ENCODE measurements around the gene SNX9.
"Not testable (repeated sequence)": the region's sequence is repeated elsewhere in the genome, so short reads cannot be mapped to it uniquely, and the experiment has no call there.

Gene SNX9

GRCh38 chr6:157884756-157885155 lies 61.7 kb downstream of the SNX9 start:
- FAIRE-seq = no peak
- no peak for DNase-seq (ENCODE audit: low spot score)

DNA sequence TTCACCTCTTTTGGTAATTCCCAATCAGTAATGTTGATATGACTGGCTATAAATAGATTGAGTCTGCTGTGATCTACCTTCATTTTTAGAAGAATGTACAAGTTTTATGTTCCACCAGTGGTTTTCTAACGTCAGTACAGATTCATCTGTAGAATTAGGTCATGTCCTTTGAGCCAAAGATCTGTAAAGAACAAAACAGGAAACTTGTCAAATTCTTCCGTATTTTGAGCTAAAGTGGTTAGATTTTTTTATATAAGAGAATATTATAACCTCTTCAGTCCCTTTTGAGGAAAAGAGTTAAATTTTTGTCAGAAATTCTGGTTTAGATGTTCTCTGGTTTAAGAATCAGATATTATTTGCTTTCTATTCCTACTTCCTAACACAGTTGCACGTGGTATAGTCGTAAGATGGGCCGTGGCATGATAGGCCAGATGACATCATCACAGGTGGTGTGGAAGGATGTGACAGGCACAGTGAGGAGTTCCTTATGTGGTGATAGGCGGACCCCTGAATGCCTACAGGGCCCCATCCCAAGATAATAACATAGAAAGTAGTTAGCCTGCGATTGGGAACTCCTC lies 62.3 kb downstream of the SNX9 start:
- DNase-seq (ENCODE audit: low spot score) (no peak), FAIRE-seq (no peak)

- no peak for FAIRE-seq
- no peak for DNase-seq (ENCODE audit: low spot score)
These were observed 62.8 kb downstream of the SNX9 start for GRCh38 chr6:157885876-157886275.

DNA sequence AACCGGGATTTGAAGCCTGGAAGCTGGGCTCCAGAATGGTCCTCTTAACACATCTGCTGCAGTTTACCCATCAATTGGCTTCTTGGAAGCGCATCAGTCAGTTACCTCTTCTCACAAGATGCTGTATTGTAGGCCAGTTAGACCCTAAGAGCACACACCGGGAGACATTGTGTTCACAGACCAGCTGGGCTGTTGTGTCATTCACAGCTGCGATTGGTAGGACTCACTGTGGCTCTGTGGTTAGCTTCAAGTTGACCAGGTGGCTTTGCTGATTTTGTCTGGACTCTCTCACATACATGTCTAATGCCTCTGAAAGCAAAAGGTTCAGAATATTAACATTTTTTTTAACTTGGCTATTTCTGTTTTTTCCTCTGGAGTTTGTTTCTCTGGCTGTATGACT lies 64.8 kb downstream of the SNX9 start:
- no peak for FAIRE-seq
- no peak for DNase-seq (ENCODE audit: low spot score)

- no peak for DNase-seq (ENCODE audit: low spot score)
- FAIRE-seq = no peak
These were observed 68.7 kb downstream of the SNX9 start for GRCh38 chr6:157891544-157892362.

GRCh38 chr6:157892363-157892877 lies 69.4 kb downstream of the SNX9 start:
- DNase-seq (ENCODE audit: low spot score) (no peak), FAIRE-seq (no peak)

DNA sequence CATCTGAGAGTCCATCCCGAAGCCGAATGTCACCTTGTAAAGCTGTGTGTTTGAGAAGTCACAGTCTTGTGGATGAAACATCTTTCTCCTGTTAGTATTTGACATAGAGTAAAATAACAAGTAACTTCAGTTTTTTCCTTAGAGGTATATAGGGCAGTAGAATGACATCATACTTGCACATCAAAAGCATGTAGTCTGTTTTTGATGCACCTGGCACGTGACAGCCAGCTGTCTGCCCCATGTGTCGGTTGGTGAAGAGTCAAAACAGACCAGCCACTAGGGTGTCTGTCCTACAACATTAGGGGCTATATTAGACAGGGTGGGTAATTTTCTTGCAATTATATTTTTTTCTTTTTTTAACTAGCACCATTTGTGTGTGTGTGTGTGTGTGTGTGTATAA lies 70.2 kb downstream of the SNX9 start:
- FAIRE-seq (no peak), DNase-seq (ENCODE audit: low spot score) (no peak)

GRCh38 chr6:157895585-157895984 lies 72.5 kb downstream of the SNX9 start:
- DNase-seq (ENCODE audit: low spot score) = no peak
- no peak for FAIRE-seq

DNA sequence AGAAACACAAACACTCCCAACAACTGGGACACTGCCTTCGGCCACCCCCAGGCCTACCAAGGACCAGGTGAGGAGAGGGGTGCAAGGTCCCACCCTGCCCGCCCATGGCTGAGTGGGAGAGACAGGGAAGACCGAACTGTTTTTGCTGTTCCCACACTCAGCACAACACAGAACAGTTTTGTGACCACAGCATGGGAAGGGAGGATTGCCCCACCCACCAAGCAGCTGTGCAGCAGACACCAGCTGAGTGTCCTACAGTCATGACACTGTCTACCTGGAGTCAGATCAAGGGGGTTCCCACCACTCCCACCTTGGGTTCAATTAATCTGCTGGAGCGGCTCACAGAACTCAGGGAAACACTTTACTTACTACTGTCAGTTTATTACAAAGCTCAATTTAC lies 73.9 kb downstream of the SNX9 start:
- DNase-seq (ENCODE audit: low spot score) (no peak), FAIRE-seq (no peak)

DNA sequence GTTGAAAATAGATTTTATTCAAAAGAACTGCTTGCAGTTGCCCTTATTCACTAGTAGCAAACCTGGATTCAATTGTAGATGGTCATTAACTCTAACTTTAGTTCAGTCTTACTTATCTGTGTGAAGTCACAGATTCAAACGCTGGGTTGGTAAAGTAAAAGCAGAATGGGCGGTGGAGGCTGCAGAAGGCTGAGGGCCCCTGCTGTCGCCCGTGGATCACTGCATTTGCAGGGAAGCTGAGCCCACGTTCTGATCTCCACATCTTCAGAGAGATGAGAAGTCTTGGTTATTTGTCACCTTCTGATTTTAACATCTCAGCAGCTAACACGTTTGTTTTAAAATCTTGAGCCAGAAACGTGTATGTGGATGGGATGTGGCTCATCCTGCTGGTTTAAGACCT lies 75.1 kb downstream of the SNX9 start:
- DNase-seq (ENCODE audit: low spot score) (no peak), FAIRE-seq (no peak)

GRCh38 chr6:157898640-157899039 lies 75.6 kb downstream of the SNX9 start:
- DNase-seq (ENCODE audit: low spot score) (no peak), FAIRE-seq (no peak)

DNA sequence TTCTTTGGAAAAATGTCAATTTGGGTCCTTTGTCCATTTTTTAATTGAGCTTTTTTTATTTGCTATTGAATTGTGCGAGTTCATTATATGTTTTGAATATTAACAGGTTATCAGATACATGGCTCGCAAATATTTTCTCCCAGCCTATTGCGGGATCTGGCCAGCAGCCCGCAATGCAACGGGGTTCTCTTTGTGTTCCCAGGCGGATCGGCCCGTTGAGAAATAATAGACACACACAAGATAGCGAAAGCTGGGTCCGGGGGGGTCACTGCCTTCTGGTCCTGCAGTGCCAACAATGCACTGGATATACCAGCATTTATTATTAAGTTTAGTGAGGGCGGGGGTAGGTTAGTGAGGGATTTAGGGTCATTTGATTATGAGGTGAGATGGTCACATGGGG lies 77.2 kb downstream of the SNX9 start:
- FAIRE-seq = not testable (repeated sequence)

DNA sequence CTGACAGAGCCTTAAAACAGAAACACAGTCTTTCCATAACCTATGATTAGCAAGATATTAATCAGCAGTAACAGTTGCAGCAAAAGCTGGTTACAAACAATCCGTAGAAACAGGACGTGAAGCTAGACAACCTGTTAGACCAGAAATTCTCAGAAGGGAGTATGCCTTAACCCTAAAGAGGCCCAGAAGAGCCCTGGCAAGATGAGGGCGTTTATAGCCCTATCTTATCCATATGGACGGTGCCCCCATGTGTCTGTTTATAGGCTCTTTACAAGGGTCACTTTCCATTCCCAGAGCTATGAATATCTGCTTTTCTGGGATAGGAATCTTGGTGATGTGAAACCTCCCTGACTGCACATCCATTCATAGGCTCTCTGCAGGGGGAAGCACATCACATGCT lies 77.7 kb downstream of the SNX9 start:
- not testable (repeated sequence) for DNase-seq (ENCODE audit: low spot score)

More for the DNA sequence above, 77.2 kb downstream of the SNX9 start:
- not testable (repeated sequence) for DNase-seq (ENCODE audit: low spot score)

GRCh38 chr6:157904999-157905398 lies 82.0 kb downstream of the SNX9 start:
- DNase-seq (ENCODE audit: low spot score) = no peak
- no peak for FAIRE-seq

More for the DNA sequence above, 77.7 kb downstream of the SNX9 start:
- FAIRE-seq = not testable (repeated sequence)

DNA sequence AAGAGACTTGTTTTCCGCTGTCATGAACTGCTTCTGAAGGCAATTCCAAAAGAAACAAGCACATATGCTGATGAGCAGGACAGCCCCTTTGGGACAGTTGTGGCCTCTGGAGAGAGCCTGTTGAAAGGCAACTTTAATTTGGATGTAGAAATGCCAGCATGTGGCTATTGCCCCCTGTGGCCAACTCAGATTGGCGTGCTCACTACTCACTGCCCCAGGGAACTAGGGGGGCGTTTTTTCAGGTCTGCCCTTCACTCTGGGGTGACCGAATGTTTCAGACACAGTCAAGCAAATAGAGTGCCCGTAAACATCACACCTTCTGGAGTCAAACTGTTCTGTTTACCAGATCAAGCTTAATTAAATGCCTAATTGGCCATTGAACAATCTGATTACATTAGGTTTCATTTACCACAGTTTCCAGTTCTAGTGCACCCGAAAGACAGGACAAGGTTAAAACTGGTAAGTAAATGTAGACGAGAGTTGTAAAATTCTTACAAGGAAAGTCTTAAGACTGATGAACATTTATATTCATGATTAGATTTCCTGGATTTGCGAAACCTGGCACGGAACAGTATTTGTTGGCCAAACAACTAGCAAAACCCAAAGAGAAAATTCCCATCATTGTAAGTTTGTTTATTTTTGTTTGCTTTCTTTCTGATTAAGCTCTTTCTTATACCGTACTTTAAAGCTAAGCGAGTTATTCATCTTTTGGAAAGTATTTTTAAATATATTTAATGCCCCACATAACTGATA lies 82.7 kb downstream of the SNX9 start:
- DNase-seq (ENCODE audit: low spot score) (no peak), FAIRE-seq (no peak)

DNA sequence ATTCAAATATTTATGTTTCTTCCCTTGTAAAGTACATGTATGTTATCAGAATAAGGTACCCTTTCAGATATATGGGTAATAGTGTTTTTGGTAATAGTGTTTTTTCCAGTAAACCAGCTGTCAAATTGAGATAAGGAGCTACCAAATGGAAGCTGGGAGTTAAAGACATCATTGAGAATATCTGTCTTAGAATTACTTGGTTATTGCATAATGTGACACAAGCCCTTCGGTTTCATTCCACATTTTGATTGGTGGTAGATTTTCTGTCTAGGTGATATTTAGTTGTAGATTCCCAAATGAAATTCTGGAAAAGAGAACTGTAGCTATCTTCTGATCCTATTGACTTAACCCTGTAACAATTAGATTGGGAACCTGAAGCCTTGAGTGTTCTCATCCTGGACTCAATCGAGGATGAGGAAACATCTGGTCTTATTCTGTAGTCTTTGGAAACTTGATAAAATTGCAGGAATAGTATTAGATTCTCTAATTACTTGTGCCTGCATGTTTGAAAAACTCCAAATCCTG lies 83.6 kb downstream of the SNX9 start:
- DNase-seq (ENCODE audit: low spot score) (no peak), FAIRE-seq (no peak)

GRCh38 chr6:157907651-157908050 lies 84.6 kb downstream of the SNX9 start:
- FAIRE-seq (no peak), DNase-seq (ENCODE audit: low spot score) (no peak)

DNA sequence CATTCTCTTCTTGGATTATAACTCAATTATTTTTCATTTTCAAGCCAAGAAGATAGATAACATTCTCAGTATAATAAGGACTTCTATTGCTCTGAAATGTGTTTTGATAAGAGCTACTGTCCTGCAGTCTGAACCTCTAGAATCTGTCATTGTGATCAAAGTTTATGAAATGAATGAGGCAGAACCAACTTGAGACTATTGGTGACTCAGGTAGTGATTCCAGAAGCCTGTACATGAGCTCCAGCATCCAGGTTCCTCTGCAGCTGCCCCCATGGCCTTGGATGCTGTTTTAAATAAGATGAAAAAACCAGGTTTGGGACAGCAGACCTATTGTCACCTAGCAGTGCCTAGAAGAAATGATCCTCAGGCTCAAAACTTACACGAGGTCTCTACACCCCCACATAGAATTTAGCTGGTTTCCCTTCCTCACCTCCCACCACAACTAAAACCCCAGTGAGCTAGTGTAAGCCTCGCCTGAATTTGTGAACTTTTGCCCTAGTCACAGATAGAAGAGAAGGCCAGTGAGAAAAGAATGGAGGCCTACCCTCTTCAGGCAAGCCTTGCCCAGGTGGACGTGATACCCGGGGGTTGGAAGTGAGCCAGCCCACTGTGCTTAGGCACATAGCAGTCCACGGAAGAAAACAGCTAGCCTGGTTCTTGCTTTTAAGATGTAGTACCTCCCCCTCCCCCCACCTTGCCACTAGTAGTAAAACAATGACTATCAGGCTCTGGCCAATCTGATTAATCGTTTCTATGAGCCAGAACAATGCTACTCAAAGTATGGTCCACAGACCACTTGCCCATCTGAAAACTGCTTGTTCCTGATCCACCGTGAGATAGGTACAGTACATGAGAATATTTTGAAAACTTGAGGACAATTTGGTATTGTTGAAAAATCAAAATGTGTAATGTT lies 85.6 kb downstream of the SNX9 start:
- DNase-seq (ENCODE audit: low spot score) (no peak), FAIRE-seq (no peak)

DNA sequence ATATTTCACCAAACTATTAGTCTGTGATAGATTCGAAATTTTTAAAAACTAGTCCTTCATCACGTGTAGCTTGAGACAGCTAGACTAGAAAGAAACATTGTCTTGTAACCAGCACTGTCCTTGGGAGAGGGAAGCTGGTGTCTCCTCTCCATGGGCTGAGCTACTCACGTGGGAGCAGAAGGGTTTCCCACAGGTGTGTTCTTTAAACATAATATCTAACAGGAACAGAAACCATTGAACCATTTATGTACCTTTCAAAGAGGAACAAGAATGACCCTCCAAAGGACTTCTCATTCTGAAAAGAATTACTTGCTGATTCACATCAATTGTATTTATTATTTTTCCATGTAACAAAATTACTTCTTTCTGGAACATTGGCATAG lies 86.2 kb downstream of the SNX9 start:
- FAIRE-seq (no peak), DNase-seq (ENCODE audit: low spot score) (no peak)

- no peak for FAIRE-seq
- no peak for DNase-seq (ENCODE audit: low spot score)
These were observed 88.2 kb downstream of the SNX9 start for GRCh38 chr6:157911278-157911677.

DNA sequence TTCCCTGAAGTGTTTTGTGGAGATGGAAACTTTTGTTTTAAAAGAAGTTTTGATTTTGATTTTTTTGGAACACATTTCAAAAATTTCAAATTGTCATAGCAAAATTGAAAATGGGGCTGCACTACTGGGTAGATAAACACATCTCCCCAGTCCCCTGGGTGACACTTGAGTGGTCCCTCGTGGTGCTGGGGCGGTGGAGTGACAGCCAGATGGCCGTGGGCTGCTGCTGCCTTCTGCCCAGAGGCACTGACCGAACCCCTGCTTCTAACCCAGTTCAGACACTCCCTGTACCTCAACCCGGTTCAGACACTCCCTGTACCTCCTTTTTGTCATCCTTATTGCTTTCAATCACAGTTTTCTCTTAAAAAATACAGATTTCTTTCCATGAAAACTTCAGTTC lies 88.7 kb downstream of the SNX9 start:
- DNase-seq (ENCODE audit: low spot score) (no peak), FAIRE-seq (no peak)
